Panc1 (cell line): ENCODE data around the gene ETDB. TPM values are rescaled to one million over a fixed set of nuclear protein-coding genes. Genes with fewer than 3 reads are reported as not detected.

Experiments used
- ATAC-seq: fragments of 200-7000 bp; cut with Tn5 transposase; 2 replicates; pipeline ENCODE4 v1.9.1; 2020; ENCODE audit warnings: mild to moderate bottlenecking, moderate library complexity
- BruUV-seq: library from RNA; stranded (reverse); fragments of 400-500 nt; replicated peaks from 2 replicates; lab custom pipeline; 2021; lab: Mats Ljungman, UMichigan
- CTCF ChIA-PET: fragments of 300-600 bp; sonication (Branson Sonifier 250); formaldehyde crosslinking; loops from one replicate; lab custom pipeline; 2022; ENCODE audit warnings: antibody characterized with exemption; lab: Charles Lee
- POLR2A ChIA-PET: fragments of 300-600 bp; sonication (Branson Sonifier 250); formaldehyde crosslinking; loops from one replicate; lab custom pipeline; 2022; ENCODE audit warnings: antibody characterized with exemption; lab: Charles Lee
- DNase-seq: peaks from one replicate; pipeline ENCODE4 v3.0.0-alpha.2; 2010; ENCODE audit warnings: low read depth, low spot score
- H3K27ac ChIP-seq: 2 replicates; pipeline ENCODE4 v1.5.1; 2011; ENCODE audit warnings: mild to moderate bottlenecking, low read length, inconsistent platforms
- H3K27me3 ChIP-seq: fragments of 200-500 bp; sonication (Bioruptor generic); 2 replicates; pipeline ENCODE4 v1.6.0; 2014; ENCODE audit warnings: low read length, inconsistent platforms; ENCODE audit not compliant: control insufficient read depth, insufficient read depth
- H3K36me3 ChIP-seq: fragments of 200-500 bp; sonication (Bioruptor generic); 2 replicates; pipeline ENCODE4 v1.5.1; 2014; ENCODE audit warnings: inconsistent platforms, mild to moderate bottlenecking, low read length, moderate library complexity; ENCODE audit not compliant: control insufficient read depth, insufficient read depth
- H3K4me1 ChIP-seq: 2 replicates; pipeline ENCODE4 v1.5.1; 2011; ENCODE audit warnings: inconsistent platforms, mild to moderate bottlenecking, low read length, moderate library complexity; ENCODE audit not compliant: control insufficient read depth, insufficient read depth
- H3K4me3 ChIP-seq, 2 experiments: 2 replicates each; pipeline ENCODE4 v1.5.1; 2011 to 2012; ENCODE audit warnings: low read depth in 2 of 2, low read length in 2 of 2, mild to moderate bottlenecking in 2 of 2, inconsistent platforms in 1 of 2, moderate library complexity in 1 of 2
- H3K9me3 ChIP-seq: fragments of 200-500 bp; sonication (Bioruptor generic); 2 replicates; pipeline ENCODE4 v1.5.1; 2014; ENCODE audit warnings: low read depth, mild to moderate bottlenecking, inconsistent platforms, low read length, moderate library complexity; ENCODE audit not compliant: control insufficient read depth, insufficient read depth
- POLR2AphosphoS5 ChIP-seq: IDR thresholded peaks from 2 replicates; pipeline ENCODE4 v1.6.1; 2012; ENCODE audit warnings: mild to moderate bottlenecking, low read depth, low read length, moderate library complexity
- SIN3A ChIP-seq: IDR thresholded peaks from 2 replicates; pipeline ENCODE4 v1.6.1; 2012; ENCODE audit warnings: low read depth, mild to moderate bottlenecking, low read length, moderate library complexity, borderline replicate concordance; ENCODE audit not compliant: insufficient read depth
- TCF7L2 ChIP-seq: IDR thresholded peaks from 2 replicates; pipeline ENCODE4 v1.6.1; 2011; ENCODE audit warnings: mild to moderate bottlenecking, low read depth, low read length, inconsistent platforms
- in situ Hi-C: cut with HindIII; loops from 2 replicates; pipeline ENCODE4 v1.10.0; 2016; ENCODE audit warnings: low sequenced_read_pairs, low pct_unique_long_range_greater_than_20kb
- intact Hi-C: fragments of 100-400 bp; cut with micrococcal nuclease; formaldehyde crosslinking; loops from one replicate; pipeline ENCODE4 v1.10.0; 2022; ENCODE audit not compliant: unreplicated experiment
- total RNA-seq: library from RNA; stranded (reverse); gene quantifications from one replicate; pipeline ENCODE4 v1.2.1, GENCODE V29; 2021; ENCODE audit not compliant: unreplicated experiment
- TF ChIP-seq, protein P1 (sequence below): fragments of 450-650 bp; IDR thresholded peaks from 2 replicates; pipeline ENCODE4 v1.5.1; 2017; ENCODE audit warnings: mild to moderate bottlenecking
- TF ChIP-seq, protein P2 (sequence below), 2 experiments: IDR thresholded peaks; 2 replicates each; pipeline ENCODE4 v1.6.1; 2011 to 2012; ENCODE audit warnings: low read depth in 2 of 2, control low read depth in 1 of 2, low read length in 1 of 2, mild to moderate bottlenecking in 1 of 2, moderate library complexity in 1 of 2; ENCODE audit not compliant: insufficient read depth in 1 of 2

The ETDB gene
- total RNA-seq, 1 experiment from 2014 or later, result not detected

DNA sequence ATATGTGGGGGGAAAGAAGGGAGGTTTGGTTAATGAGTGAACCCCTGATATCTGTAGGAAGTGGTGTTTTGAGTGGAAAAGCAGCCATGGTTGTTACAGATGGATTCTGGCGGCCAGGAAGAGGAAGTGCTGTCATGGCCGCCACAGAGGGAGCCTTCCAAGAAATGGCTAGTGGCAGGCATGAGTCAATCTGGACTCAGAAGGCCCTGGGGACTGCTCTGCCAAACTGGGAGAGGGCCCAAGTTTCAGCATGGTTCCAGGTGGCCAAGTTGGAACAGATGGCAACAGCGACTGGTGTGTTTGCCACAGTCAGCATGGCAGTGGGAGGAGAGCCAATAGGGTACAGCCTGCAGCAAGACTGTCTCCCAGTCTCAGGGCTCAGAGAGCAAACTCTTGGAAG lies 32.5 kb downstream of the ETDB start:
- BruUV-seq, result no TSS peak
- ATAC-seq, result no peak
- Histone ChIP-seq H3K27ac (no peak overlapping the region), H3K27me3 (no peaks in the 10 kb centered on the region), H3K4me3 (no peak overlapping the region), H3K9me3 (no peaks in the 10 kb centered on the region), H3K36me3 (no peaks in the 10 kb centered on the region), H3K4me1 (no peaks in the 10 kb centered on the region)
- ChIA-PET CTCF (no interaction called here), POLR2A (no interaction called here)
- in situ Hi-C loops (no loop called here), intact Hi-C loops (loop anchor here (10.0 kb wide), 1 partner anchor 123 kb away; no protein-coding TSS in a partner anchor)
- TF ChIP-seq, protein P1, sequence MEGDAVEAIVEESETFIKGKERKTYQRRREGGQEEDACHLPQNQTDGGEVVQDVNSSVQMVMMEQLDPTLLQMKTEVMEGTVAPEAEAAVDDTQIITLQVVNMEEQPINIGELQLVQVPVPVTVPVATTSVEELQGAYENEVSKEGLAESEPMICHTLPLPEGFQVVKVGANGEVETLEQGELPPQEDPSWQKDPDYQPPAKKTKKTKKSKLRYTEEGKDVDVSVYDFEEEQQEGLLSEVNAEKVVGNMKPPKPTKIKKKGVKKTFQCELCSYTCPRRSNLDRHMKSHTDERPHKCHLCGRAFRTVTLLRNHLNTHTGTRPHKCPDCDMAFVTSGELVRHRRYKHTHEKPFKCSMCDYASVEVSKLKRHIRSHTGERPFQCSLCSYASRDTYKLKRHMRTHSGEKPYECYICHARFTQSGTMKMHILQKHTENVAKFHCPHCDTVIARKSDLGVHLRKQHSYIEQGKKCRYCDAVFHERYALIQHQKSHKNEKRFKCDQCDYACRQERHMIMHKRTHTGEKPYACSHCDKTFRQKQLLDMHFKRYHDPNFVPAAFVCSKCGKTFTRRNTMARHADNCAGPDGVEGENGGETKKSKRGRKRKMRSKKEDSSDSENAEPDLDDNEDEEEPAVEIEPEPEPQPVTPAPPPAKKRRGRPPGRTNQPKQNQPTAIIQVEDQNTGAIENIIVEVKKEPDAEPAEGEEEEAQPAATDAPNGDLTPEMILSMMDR, result no peak
- TF ChIP-seq, protein P2, sequence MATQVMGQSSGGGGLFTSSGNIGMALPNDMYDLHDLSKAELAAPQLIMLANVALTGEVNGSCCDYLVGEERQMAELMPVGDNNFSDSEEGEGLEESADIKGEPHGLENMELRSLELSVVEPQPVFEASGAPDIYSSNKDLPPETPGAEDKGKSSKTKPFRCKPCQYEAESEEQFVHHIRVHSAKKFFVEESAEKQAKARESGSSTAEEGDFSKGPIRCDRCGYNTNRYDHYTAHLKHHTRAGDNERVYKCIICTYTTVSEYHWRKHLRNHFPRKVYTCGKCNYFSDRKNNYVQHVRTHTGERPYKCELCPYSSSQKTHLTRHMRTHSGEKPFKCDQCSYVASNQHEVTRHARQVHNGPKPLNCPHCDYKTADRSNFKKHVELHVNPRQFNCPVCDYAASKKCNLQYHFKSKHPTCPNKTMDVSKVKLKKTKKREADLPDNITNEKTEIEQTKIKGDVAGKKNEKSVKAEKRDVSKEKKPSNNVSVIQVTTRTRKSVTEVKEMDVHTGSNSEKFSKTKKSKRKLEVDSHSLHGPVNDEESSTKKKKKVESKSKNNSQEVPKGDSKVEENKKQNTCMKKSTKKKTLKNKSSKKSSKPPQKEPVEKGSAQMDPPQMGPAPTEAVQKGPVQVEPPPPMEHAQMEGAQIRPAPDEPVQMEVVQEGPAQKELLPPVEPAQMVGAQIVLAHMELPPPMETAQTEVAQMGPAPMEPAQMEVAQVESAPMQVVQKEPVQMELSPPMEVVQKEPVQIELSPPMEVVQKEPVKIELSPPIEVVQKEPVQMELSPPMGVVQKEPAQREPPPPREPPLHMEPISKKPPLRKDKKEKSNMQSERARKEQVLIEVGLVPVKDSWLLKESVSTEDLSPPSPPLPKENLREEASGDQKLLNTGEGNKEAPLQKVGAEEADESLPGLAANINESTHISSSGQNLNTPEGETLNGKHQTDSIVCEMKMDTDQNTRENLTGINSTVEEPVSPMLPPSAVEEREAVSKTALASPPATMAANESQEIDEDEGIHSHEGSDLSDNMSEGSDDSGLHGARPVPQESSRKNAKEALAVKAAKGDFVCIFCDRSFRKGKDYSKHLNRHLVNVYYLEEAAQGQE (IDR thresholded peaks at IDR 0.05; ENCODE audit: insufficient read depth in 1 of 2, low read depth in 2 of 2, low read length in 1 of 2), result no peak
- TF ChIP-seq TCF7L2 (no peak), POLR2AphosphoS5 (no peak)
- no peak for DNase-seq

DNA sequence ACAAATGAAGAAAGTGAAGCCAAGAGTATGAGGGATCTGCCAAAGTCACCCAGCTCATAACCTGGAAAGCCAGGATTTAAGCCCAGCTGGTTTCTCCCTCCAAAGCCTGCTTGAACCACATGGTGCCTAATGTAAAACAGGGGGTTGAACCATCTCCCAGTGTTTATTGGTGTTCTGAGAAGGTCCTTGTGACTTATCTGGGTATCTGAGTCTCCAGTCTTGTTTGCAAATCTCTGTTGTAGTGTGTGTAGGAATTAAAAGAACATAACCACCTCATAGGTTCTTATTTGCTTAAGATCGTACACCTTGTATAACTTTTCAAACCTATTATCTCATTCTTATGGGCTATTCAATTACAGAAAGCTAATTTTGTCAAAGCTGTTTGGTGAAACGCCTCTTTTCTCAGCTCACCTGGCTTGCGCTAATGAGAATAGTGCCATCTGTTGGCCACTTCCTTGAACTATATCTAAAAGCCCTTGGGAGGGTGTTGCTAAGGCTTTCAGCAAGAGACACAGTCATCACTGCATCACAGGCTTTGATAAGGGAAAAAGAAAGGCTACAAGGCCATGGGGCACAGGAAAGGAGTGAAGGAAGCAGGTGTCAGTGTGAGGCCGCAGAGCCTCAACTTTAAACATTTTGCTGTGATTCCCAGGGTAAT lies 34.0 kb downstream of the ETDB start:
- in situ Hi-C loops (no loop called here), intact Hi-C loops (loop anchor here (10.0 kb wide), 1 partner anchor 122 kb away; no protein-coding TSS in a partner anchor)
- BruUV-seq, result no TSS peak
- no peak for TF ChIP-seq SIN3A
- TF ChIP-seq, protein P1, result peak; percentile 83
- ChIA-PET CTCF (interaction anchor here (0.7 to 1.1 kb wide), 4 partner anchors 8 to 121 kb away, joined by 3 to 4 read pairs (median 4); partner anchors contain the start of gene RTL8B), POLR2A (no interaction called here)
- Histone ChIP-seq H3K4me1 (no peaks in the 10 kb centered on the region), H3K9me3 (no peaks in the 10 kb centered on the region), H3K36me3 (no peaks in the 10 kb centered on the region), H3K27me3 (0 out of 2 replicates have a peak, but pooled peaks cover 2% of the 10 kb centered on the region), H3K4me3 (no peak overlapping the region), H3K27ac (no peak overlapping the region)
- peak; percentile 97 for ATAC-seq
- peak; percentile 71 for DNase-seq
